ENCODE results near the gene MUC4.
"Not testable (repeated sequence)": the region's sequence is repeated elsewhere in the genome, so short reads cannot be mapped to it uniquely, and the experiment has no call there.

MUC4 gene

GRCh38 chr3:195714380-195715011, 97.2 kb downstream of the MUC4 start:
- DNase-seq = no peak

- DNase-seq = not testable (repeated sequence)
These were observed 98.6 kb downstream of the MUC4 start for GRCh38 chr3:195713150-195713549.

- not testable (repeated sequence) for DNase-seq
These were observed 99.2 kb downstream of the MUC4 start for GRCh38 chr3:195712535-195712910.

- no peak for DNase-seq
These were observed 99.8 kb downstream of the MUC4 start for GRCh38 chr3:195711813-195712534.

- not testable (repeated sequence) for DNase-seq
These were observed 100.5 kb downstream of the MUC4 start for GRCh38 chr3:195711091-195711812.

GRCh38 chr3:195710126-195710905, 101.4 kb downstream of the MUC4 start:
- not testable (repeated sequence) for DNase-seq

GRCh38 chr3:195709676-195710085, 102.0 kb downstream of the MUC4 start:
- DNase-seq = no peak

- DNase-seq = no peak
These were observed 102.9 kb downstream of the MUC4 start for GRCh38 chr3:195708626-195709481.

- DNase-seq = no peak
These were observed 103.7 kb downstream of the MUC4 start for GRCh38 chr3:195708061-195708460.

GRCh38 chr3:195705081-195705991, 106.4 kb downstream of the MUC4 start:
- DNase-seq = no peak

- DNase-seq = no peak
These were observed 107.2 kb downstream of the MUC4 start for GRCh38 chr3:195704433-195704999.

GRCh38 chr3:195703776-195704175, 108.0 kb downstream of the MUC4 start:
- no peak for DNase-seq

- no peak for DNase-seq
These were observed 110.5 kb downstream of the MUC4 start for GRCh38 chr3:195701042-195701915.

GRCh38 chr3:195700319-195700718, 111.4 kb downstream of the MUC4 start:
- no peak for DNase-seq

GRCh38 chr3:195699860-195700259, 111.9 kb downstream of the MUC4 start:
- no peak for DNase-seq

GRCh38 chr3:195699388-195699771, 112.3 kb downstream of the MUC4 start:
- no peak for DNase-seq

- DNase-seq = no peak
These were observed 112.9 kb downstream of the MUC4 start for GRCh38 chr3:195698647-195699387.

- no peak for DNase-seq
These were observed 113.4 kb downstream of the MUC4 start for GRCh38 chr3:195698325-195698646.

Data from NCI-H526 treated with DMSO at 0.1 percent for 48 hours (cell line).